NCI-H187 (cell line): ENCODE measurements around the gene NOTCH2.

Experiments
- DNase-seq, 2 experiments: peaks; one replicate each; lab custom pipeline; 2025; lab: John Stamatoyannopoulos, UW

The NOTCH2 gene

GRCh38 chr1:119874186-119874585 lies 195.3 kb downstream of the NOTCH2 start:
- no peak for DNase-seq

DNA sequence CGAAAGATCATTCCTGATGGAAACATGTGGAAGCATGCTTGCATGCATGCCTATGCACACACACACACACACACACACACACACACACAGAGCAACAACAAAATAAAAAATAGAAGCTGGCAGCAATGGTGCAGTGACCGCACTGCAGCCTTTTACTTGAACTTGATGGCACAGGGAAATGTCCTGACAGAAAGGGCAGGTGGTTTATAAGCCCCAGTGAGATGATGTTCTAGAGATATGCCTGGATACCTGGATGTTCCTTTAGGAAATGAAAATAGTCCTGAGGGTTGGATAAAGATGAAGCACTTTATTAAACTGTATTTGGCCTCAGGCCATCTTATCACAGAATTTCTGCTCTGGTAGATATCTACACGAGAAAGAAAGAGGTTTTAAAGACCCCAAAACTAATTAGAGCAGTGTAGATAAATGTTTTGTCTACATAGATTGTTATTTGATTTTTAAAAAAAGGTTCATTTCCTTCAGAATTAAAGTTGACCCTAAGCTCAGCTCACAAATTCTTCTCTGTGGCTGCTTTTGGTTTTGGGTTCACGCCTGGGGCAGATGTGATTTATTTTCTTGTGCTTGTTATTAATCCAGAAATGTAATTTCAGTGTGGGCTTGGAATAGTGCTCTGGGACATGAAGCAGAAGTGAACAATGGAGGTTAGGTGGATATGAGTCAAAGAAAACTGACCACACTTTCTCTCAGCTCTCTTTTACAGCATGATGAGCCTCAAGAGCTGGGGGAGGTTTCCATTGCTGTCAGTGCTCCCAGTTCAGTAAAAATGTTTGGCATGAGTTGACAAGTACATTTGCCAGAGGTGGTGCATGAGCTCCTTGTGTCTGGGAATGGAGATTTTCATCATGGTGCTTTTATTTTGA lies 196.1 kb downstream of the NOTCH2 start:
- DNase-seq: no peak

- DNase-seq: no peak
Measured at GRCh38 chr1:119871881-119872280, 197.6 kb downstream of the NOTCH2 start.

GRCh38 chr1:119870917-119871596 lies 198.4 kb downstream of the NOTCH2 start:
- DNase-seq: peak; percentile 65 to 69

DNA sequence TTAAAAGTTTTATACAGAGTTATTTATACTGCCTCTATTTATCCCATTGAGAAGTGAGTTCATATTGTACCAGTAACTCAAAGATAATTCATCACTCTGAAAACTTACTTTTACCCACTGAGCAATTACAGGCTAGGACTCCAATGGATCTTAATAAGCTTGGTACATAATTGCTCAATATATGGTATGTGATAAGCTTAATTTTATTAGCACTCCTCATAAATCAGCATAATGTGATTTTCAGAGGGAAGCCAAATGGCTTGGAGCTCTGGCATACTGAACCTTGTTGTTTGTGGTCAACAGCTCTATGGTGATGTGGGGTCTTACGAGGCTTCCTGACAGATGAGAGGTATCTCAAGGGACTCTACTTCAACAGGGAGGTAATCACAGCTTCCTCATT lies 199.5 kb downstream of the NOTCH2 start:
- DNase-seq: no peak

- DNase-seq: no peak
Measured at GRCh38 chr1:119868176-119868575, 201.3 kb downstream of the NOTCH2 start.

- no peak for DNase-seq
Measured at GRCh38 chr1:119866451-119866850, 203.0 kb downstream of the NOTCH2 start.

DNA sequence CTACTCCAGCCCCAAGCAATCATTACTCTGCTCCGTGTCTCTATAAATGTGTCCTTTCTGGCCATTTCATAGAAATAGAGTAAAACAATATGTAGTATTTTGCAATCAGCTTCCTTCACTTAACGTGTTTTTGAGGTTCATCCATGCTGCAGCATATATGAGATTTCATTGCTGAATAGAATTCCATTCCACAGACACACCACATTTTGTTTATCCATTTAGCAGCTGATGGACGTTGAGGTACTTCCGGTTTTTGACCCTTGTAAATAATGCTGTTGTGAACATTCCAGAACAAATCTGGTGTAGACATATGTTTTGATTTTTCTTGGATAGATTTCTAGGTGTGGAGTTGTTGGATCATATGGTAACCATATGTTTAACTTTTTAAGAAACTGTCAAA lies 203.8 kb downstream of the NOTCH2 start:
- no peak for DNase-seq

- DNase-seq: no peak
Measured at GRCh38 chr1:119862276-119862675, 207.2 kb downstream of the NOTCH2 start.
